K562 (cell line): ENCODE results near the gene PRDM16. TPM values are rescaled to one million over a fixed set of nuclear protein-coding genes. Genes with fewer than 3 reads are reported as not detected.
A peak's percentile ranks its signal among the peaks of the same experiment; 100 is the strongest.

Source experiments
- ATAC-seq: fragments of 200-7000 bp; cut with Tn5 transposase; 3 replicates; pipeline ENCODE4 v1.9.1; 2020; ENCODE audit warnings: moderate library complexity
- BruUV-seq: library from RNA; stranded (reverse); fragments of 400-500 nt; replicated peaks from 2 replicates; lab custom pipeline; 2021; lab: Mats Ljungman, UMichigan
- CTCF ChIA-PET: fragments of 300-600 bp; formaldehyde crosslinking; extraction: SDS; loops from one replicate; lab custom pipeline; 2021; ENCODE audit warnings: low intra/inter-chr PET ratio; lab: Yijun Ruan, JAX
- POLR2A ChIA-PET: fragments of 300-600, 350-650 bp; sonication (Branson Sonifier 250); formaldehyde crosslinking; extraction: SDS; loops from one replicate; lab custom pipeline; 2021; ENCODE audit warnings: antibody characterized with exemption, inconsistent platforms; lab: Yijun Ruan, JAX
- DNase-seq, 4 experiments: peaks; one replicate each; pipeline versions ENCODE4 v3.0.0 to v3.0.0-alpha.2; 2011 to 2018; ENCODE audit warnings: low spot score in 3 of 4, mixed read lengths in 3 of 4; ENCODE audit errors: extremely low read depth in 1 of 4
- FAIRE-seq: peaks from 2 replicates; lab custom pipeline; 2011; peaks lifted over from hg19 to GRCh38; lab: Jason Lieb, UNC
- H2AFZ ChIP-seq: 2 replicates; pipeline ENCODE4 v1.6.0; 2011; ENCODE audit warnings: low read depth, low read length, control low read depth, inconsistent platforms
- H3K27ac ChIP-seq: fragments of 200-600 bp; 3 replicates; pipeline ENCODE4 v1.8.0; 2011; ENCODE audit warnings: low read depth, mild to moderate bottlenecking, control low read depth, inconsistent platforms, low read length, moderate library complexity, mixed read lengths; ENCODE audit errors: extremely low read depth
- H3K27me3 ChIP-seq, 2 experiments: fragments of 300-600 bp in 1 of 2; 2 replicates in 1 of 2; 3 replicates in 1 of 2; pipeline versions ENCODE4 v1.6.0 to v1.8.0; 2011; ENCODE audit warnings: inconsistent platforms in 2 of 2, low read length in 2 of 2, mild to moderate bottlenecking in 1 of 2, mixed read lengths in 1 of 2, moderate library complexity in 1 of 2; ENCODE audit not compliant: control insufficient read depth in 2 of 2, insufficient read depth in 2 of 2
- H3K36me3 ChIP-seq: fragments of 300-600 bp; 3 replicates; pipeline ENCODE4 v1.8.0; 2011; ENCODE audit warnings: mild to moderate bottlenecking, low read length, inconsistent platforms; ENCODE audit not compliant: control insufficient read depth, insufficient read depth
- H3K4me1 ChIP-seq, 2 experiments: fragments of 200-600 bp in 1 of 2; replicated peaks in 1 of 2; 2 replicates in 1 of 2; 3 replicates in 1 of 2; pipeline versions ENCODE4 v1.5.1 to v1.8.0; 2011; ENCODE audit warnings: inconsistent platforms in 2 of 2, low read length in 2 of 2, mild to moderate bottlenecking in 1 of 2, mixed read lengths in 1 of 2, moderate library complexity in 1 of 2; ENCODE audit not compliant: control insufficient read depth in 2 of 2, insufficient read depth in 2 of 2
- H3K4me2 ChIP-seq: 2 replicates; pipeline ENCODE4 v1.6.1; 2011; ENCODE audit warnings: low read length, control low read depth, inconsistent platforms, mixed read lengths; ENCODE audit not compliant: insufficient read depth
- H3K4me3 ChIP-seq: fragments of 200-600 bp; sonication (generic), shearing (Covaris generic); 2 replicates; pipeline ENCODE4 v1.5.1; 2016; ENCODE audit warnings: control low read depth, inconsistent platforms
- H3K79me2 ChIP-seq: fragments of 200-600 bp; 3 replicates; pipeline ENCODE4 v1.8.0; 2011; ENCODE audit warnings: low read length, inconsistent platforms; ENCODE audit not compliant: control insufficient read depth, insufficient read depth
- H3K9ac ChIP-seq, 2 experiments: 2 replicates each; pipeline versions ENCODE4 v1.6.0 to v1.6.1; 2011; ENCODE audit warnings: low read depth in 2 of 2, low read length in 2 of 2, control low read depth in 1 of 2, inconsistent platforms in 1 of 2, mild to moderate bottlenecking in 1 of 2, mixed read lengths in 1 of 2; ENCODE audit not compliant: insufficient read depth in 1 of 2
- H3K9me1 ChIP-seq: one replicate; pipeline ENCODE4 v1.6.0; 2011; ENCODE audit warnings: inconsistent platforms, mild to moderate bottlenecking, low read length, moderate library complexity; ENCODE audit not compliant: control insufficient read depth, insufficient read depth
- H3K9me3 ChIP-seq: replicated peaks from 2 replicates; pipeline ENCODE4 v1.5.1; 2011; ENCODE audit warnings: low read depth, low read length, inconsistent platforms; ENCODE audit not compliant: control insufficient read depth, insufficient read depth
- H4K20me1 ChIP-seq: replicated peaks from 2 replicates; pipeline ENCODE4 v1.6.1; 2011; ENCODE audit warnings: low read length, inconsistent platforms, mixed read lengths; ENCODE audit not compliant: control insufficient read depth, insufficient read depth
- MCM3 ChIP-seq: fragments of 450-650 bp; IDR thresholded peaks from 2 replicates; pipeline ENCODE4 v1.6.1; 2016
- WGBS: fragments of 100-300 bp; shearing (Covaris generic); methylation state at CpG from one replicate; pipeline ENCODE4 v1.1.6; 2016; ENCODE audit warnings: low coverage, mixed read lengths; ENCODE audit not compliant: insufficient coverage; ENCODE audit errors: missing lambda C conversion rate; 5-methylcytosine and 5-hydroxymethylcytosine counted together
- in situ Hi-C: fragments of 300-500 bp; cut with MboI; formaldehyde crosslinking; loops from 4 replicates; pipeline ENCODE4 v1.15.0; 2018; ENCODE audit warnings: inconsistent platforms, mixed read lengths
- intact Hi-C: fragments of 100-400 bp; cut with micrococcal nuclease; formaldehyde crosslinking; loops from 2 replicates; pipeline ENCODE4 v1.14.2; 2022
- polyA plus RNA-seq, 8 experiments: library from polyadenylated mRNA; depleted of rRNA in 4 of 8; stranded (reverse) in 5 of 8; unstranded in 3 of 8; fragments of >200 nt; fragmentation: Nextera tagmentation in 2 of 8; fragmentation: Illumina TruSeq in 1 of 8; extraction: Ambion mirVana in 2 of 8; extraction: Trizol in 1 of 8; gene quantifications; 2 replicates each; pipeline versions ENCODE4 v1.2.1 to v1.2.3, GENCODE V29; 2011 to 2014; ENCODE audit warnings: inconsistent platforms in 1 of 8, missing spikeins in 1 of 8
- total RNA-seq, 7 experiments: library from RNA; depleted of rRNA in 6 of 7; stranded (reverse); fragments of >200 nt in 6 of 7; fragmentation: Illumina TruSeq in 2 of 7; extraction: Trizol in 2 of 7; gene quantifications; 2 replicates each; pipeline versions ENCODE4 v1.2.1 to v1.2.3, GENCODE V29; 2011 to 2021; ENCODE audit warnings: low replicate concordance in 1 of 7
- TF ChIP-seq, protein P1 (sequence below): fragments of 450-650 bp; formaldehyde crosslinking; IDR thresholded peaks from 2 replicates; pipeline ENCODE4 v1.4.0; 2022; ENCODE audit warnings: missing genetic modification characterization

The PRDM16 gene
- total and polyA plus RNA-seq, 9 of the 15 experiments (the other 6 are each of a cell fraction or from before 2014, with no cell fraction given) = 0.10 to 0.27 TPM; not detected in 7

DNA sequence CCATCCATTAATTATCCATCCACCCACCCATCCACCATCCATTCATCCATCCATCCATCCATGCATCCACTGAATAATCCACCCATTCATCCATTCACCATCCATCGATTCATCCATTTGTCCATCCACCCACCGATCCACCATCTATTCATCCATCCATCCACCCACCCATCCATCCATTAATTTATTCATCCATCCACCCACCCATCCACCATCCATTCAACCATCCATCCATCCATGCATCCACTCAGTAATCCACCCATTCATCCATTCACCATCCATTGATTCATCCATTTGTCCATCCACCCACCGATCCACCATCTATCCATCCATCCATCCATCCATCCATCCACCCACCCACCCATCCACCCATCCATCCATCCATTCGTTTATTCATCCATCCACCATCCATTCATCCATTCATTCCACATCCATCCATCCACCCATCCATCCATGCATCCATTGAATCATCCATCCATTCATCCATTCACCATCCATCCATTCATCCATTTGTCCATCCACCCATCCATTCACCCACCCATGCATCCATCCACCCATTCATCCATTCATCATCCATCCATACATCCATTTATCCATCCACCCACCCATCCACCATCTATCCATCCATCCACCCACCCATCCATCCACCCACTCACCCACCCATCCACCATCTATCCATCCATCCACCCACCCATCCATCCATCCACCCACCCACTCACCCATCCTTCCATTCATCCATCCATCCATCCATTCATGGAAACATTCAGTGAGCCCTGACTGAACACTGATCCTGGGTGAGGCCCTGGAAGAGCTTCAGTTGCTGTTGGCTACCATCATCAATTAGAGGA, 302.1 kb downstream of the PRDM16 start:
- Histone ChIP-seq H3K9me3 (no peaks in the 10 kb centered on the region), H4K20me1 (peaks cover 1% of the 10 kb centered on the region), H3K4me2 (no peak overlapping the region), H3K4me1 (0 out of 5 replicates have a peak, but pooled peaks cover 0 to 2% of the 10 kb centered on the region in 2 experiments), H3K9me1 (no peaks in the 10 kb centered on the region), H3K36me3 (no peaks in the 10 kb centered on the region), H3K4me3 (no peak overlapping the region), H2AFZ (no peak overlapping the region), H3K27me3 (peaks cover 23 to 57% of the 10 kb centered on the region in 2 experiments; a peak in 4 of 5 replicates), H3K79me2 (no peaks in the 10 kb centered on the region), H3K9ac (no peak overlapping the region), H3K27ac (no peak overlapping the region)
- no peak for TF ChIP-seq MCM3
- TF ChIP-seq, protein P1, sequence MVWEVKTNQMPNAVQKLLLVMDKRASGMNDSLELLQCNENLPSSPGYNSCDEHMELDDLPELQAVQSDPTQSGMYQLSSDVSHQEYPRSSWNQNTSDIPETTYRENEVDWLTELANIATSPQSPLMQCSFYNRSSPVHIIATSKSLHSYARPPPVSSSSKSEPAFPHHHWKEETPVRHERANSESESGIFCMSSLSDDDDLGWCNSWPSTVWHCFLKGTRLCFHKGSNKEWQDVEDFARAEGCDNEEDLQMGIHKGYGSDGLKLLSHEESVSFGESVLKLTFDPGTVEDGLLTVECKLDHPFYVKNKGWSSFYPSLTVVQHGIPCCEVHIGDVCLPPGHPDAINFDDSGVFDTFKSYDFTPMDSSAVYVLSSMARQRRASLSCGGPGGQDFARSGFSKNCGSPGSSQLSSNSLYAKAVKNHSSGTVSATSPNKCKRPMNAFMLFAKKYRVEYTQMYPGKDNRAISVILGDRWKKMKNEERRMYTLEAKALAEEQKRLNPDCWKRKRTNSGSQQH (CRISPR knock-in tag) = peak; percentile 51; the same call in 1 of the 2 replicates
- in situ Hi-C loops = no loop called here
- 0% methylated on average over 4 of the region's 4 CpGs for WGBS
- BruUV-seq = no TSS peak
- no peak for ATAC-seq
- POLR2A ChIA-PET = interaction anchor here (0.5 kb wide), 1 partner anchor 720 kb away, joined by 3 read pairs; no protein-coding TSS in a partner anchor
- CTCF ChIA-PET = no interaction called here
- no peak for FAIRE-seq
- DNase-seq = no peak
- intact Hi-C loops = no loop called here
